Karpas-422 (cell line): ENCODE results near the gene ARMCX2. TPM values are rescaled to one million over a fixed set of nuclear protein-coding genes. Genes with fewer than 3 reads are reported as not detected.

Source experiments
- DNase-seq: peaks from one replicate; pipeline ENCODE4 v3.0.0-alpha.2; 2015
- H2AFZ ChIP-seq: fragments of 200-600 bp; sonication (generic); 2 replicates; pipeline ENCODE4 v1.6.1; 2014; ENCODE audit warnings: antibody characterized with exemption, low read length, mixed read lengths
- H3K27ac ChIP-seq: fragments of 200-600 bp; sonication (generic); 2 replicates; pipeline ENCODE4 v1.5.1; 2014; ENCODE audit warnings: mild to moderate bottlenecking, low read length, moderate library complexity
- H3K27me3 ChIP-seq: fragments of 200-600 bp; sonication (generic); 2 replicates; pipeline ENCODE4 v1.6.1; 2014; ENCODE audit warnings: low read length, mixed read lengths
- H3K36me3 ChIP-seq: fragments of 200-600 bp; sonication (generic); 2 replicates; pipeline ENCODE4 v1.6.1; 2014; ENCODE audit warnings: low read length, mixed read lengths; ENCODE audit not compliant: insufficient read depth
- H3K4me1 ChIP-seq: fragments of 200-600 bp; sonication (generic); 2 replicates; pipeline ENCODE4 v1.6.1; 2014; ENCODE audit warnings: mild to moderate bottlenecking, low read length, mixed read lengths
- H3K4me2 ChIP-seq: fragments of 200-600 bp; sonication (generic); 2 replicates; pipeline ENCODE4 v1.6.1; 2014; ENCODE audit warnings: low read length, low read depth, mild to moderate bottlenecking; ENCODE audit not compliant: poor library complexity, severe bottlenecking
- H3K4me3 ChIP-seq: fragments of 200-600 bp; sonication (generic); 2 replicates; pipeline ENCODE4 v1.5.1; 2014; ENCODE audit warnings: mild to moderate bottlenecking, antibody characterized with exemption, low read length, mixed read lengths
- H3K79me2 ChIP-seq: fragments of 200-600 bp; sonication (generic); 2 replicates; pipeline ENCODE4 v1.6.1; 2014; ENCODE audit warnings: mild to moderate bottlenecking, low read length, mixed read lengths
- H3K9ac ChIP-seq: fragments of 200-600 bp; sonication (generic); 2 replicates; pipeline ENCODE4 v1.6.0; 2014; ENCODE audit warnings: low read length
- H3K9me2 ChIP-seq: fragments of 200-600 bp; sonication (generic), shearing (Covaris generic); replicated peaks from 2 replicates; pipeline ENCODE4 v1.6.0; 2014; ENCODE audit warnings: mild to moderate bottlenecking, low read length, moderate library complexity; ENCODE audit not compliant: insufficient read depth
- H3K9me3 ChIP-seq: fragments of 300-700, 200-600 bp; sonication (generic); 2 replicates; pipeline ENCODE4 v1.6.1; 2014; ENCODE audit warnings: low read length, mixed read lengths
- H4K20me1 ChIP-seq: fragments of 200-600 bp; sonication (generic); 2 replicates; pipeline ENCODE4 v1.6.1; 2014; ENCODE audit warnings: mild to moderate bottlenecking, antibody characterized with exemption, low read length, low read depth; ENCODE audit not compliant: insufficient read depth
- total RNA-seq: library from RNA; depleted of rRNA; stranded (reverse); fragments of >200 nt; shearing (Covaris generic); gene quantifications from 2 replicates; pipeline ENCODE4 v1.2.3, GENCODE V29; 2014; ENCODE audit warnings: low replicate concordance; rRNA removed

ARMCX2 gene
- total RNA-seq: not detected in 2 replicates

DNA sequence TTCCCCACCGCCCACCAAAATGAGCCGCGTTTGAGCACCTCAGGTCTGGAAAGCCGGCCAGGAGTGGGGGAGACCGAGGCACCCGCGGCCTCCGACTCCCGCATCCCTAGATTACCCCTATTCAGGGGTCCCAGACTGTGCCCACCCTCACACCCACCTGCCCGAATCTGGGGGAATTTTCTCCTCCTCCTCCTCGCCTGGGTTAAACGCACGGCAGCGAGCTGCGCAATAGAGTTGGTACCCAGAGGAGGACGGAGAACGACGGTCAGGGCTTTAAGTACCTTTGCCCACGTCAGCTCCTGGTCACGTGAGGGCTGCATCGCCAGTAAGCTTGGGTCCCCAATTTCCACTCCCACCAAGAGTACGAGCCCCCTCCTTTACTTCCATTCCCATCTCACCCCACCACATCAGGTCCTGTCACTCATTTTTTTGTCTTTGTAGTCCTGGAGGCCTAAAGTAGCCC lies at the start of gene ARMCX2:
Gene ARMCX2, minus strand, starts transcription at position 250 of the 463 bp plus-strand sequence. CDS start 2,262 bp downstream, outside the sequence.
- Histone ChIP-seq H3K36me3 (no peaks in the 10 kb centered on the region), H3K79me2 (no peaks in the 10 kb centered on the region), H3K27me3 (no peaks in the 10 kb centered on the region), H3K9ac (no peak within 1 kb of the TSS), H3K9me2 (no peaks in the 10 kb centered on the region), H3K4me3 (no peak within 1 kb of the TSS), H3K9me3 (no peaks in the 10 kb centered on the region), H4K20me1 (no peaks in the 10 kb centered on the region), H3K27ac (no peak within 1 kb of the TSS), H2AFZ (no peak within 1 kb of the TSS), H3K4me2 (no peak within 1 kb of the TSS), H3K4me1 (no peaks in the 10 kb centered on the region)
- DNase-seq: no peak

DNA sequence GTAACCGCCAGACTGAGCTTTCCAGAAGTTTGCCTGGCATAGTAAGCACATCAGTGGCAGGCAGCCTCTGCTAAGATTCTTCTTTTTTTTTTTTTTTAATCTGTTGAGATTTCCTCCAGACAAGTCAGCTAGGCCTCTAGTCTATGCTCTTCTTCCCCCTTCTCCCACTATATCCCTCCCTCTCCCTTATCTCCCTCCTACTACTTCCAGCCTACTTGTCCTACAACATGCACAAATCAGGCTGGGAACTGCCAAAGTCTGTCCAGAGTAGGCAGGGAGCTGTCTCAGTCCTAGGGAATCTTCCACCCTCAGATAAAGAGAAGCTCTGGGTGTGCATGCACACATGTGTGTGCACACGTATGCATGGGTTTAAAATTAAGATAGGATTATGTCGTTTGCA lies 49.7 kb upstream of the ARMCX2 start:
- Histone ChIP-seq H3K79me2 (no peaks in the 10 kb centered on the region), H3K36me3 (no peaks in the 10 kb centered on the region), H4K20me1 (no peaks in the 10 kb centered on the region), H3K4me3 (no peak overlapping the region), H2AFZ (no peak overlapping the region), H3K9ac (no peak overlapping the region), H3K27me3 (no peaks in the 10 kb centered on the region), H3K9me3 (no peaks in the 10 kb centered on the region), H3K4me2 (no peak overlapping the region), H3K27ac (no peak overlapping the region), H3K9me2 (no peaks in the 10 kb centered on the region), H3K4me1 (no peaks in the 10 kb centered on the region)
- no peak for DNase-seq

DNA sequence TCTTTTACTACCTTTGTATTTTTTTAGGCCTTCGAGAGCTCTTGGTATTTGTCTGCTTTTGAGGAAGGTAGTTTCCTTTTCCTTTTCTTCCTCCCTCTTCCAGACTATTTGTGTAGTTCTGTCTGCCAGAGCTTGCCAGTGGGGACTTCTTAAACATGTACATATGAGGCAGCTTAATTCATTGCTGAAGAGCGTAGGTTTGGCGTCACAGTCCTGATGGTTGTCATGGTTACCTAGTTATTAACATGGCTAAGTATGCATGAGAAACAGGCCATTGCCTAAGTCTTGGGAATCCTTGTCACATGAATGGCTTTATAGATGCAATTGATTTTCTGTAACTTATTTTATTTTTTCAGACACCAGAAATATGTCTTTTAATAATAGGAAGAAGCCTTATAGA lies 48.5 kb upstream of the ARMCX2 start:
- no peak for DNase-seq
- no peaks in the 10 kb centered on the region for H3K4me1 ChIP-seq
- H3K27ac ChIP-seq: no peak overlapping the region
- no peaks in the 10 kb centered on the region for H4K20me1 ChIP-seq
- no peak overlapping the region for H3K9ac ChIP-seq
- no peaks in the 10 kb centered on the region for H3K79me2 ChIP-seq
- H3K9me2 ChIP-seq: no peaks in the 10 kb centered on the region
- no peaks in the 10 kb centered on the region for H3K36me3 ChIP-seq
- H3K27me3 ChIP-seq: no peaks in the 10 kb centered on the region
- no peak overlapping the region for H3K4me2 ChIP-seq
- H2AFZ ChIP-seq: no peak overlapping the region
- H3K4me3 ChIP-seq: no peak overlapping the region
- no peaks in the 10 kb centered on the region for H3K9me3 ChIP-seq

DNA sequence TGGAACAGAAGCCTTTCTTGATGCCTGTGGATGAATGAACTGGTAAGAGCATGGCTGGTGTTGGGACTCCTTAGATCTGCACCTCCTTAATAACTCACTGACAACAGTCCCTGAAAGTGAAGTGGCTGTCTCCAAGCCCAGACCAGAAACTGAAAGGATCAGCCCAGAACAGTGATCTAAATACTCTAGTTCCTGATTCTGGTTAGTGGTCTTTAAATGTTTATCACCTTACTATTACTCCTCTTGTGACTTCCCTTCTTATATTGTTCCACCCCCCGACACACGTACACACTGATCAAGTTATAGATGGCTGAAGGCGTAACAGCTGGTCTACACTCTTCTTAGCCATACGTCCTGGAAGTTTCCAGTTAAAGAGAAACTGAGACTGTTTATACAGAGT lies 33.8 kb upstream of the ARMCX2 start:
- H3K27me3 ChIP-seq: no peaks in the 10 kb centered on the region
- H3K4me2 ChIP-seq: no peak overlapping the region
- no peak overlapping the region for H3K9ac ChIP-seq
- no peaks in the 10 kb centered on the region for H3K9me2 ChIP-seq
- no peak for DNase-seq
- no peaks in the 10 kb centered on the region for H3K79me2 ChIP-seq
- no peaks in the 10 kb centered on the region for H3K9me3 ChIP-seq
- H3K4me3 ChIP-seq: no peak overlapping the region
- H3K4me1 ChIP-seq: no peaks in the 10 kb centered on the region
- no peak overlapping the region for H3K27ac ChIP-seq
- no peaks in the 10 kb centered on the region for H4K20me1 ChIP-seq
- H2AFZ ChIP-seq: no peak overlapping the region
- H3K36me3 ChIP-seq: no peaks in the 10 kb centered on the region

DNA sequence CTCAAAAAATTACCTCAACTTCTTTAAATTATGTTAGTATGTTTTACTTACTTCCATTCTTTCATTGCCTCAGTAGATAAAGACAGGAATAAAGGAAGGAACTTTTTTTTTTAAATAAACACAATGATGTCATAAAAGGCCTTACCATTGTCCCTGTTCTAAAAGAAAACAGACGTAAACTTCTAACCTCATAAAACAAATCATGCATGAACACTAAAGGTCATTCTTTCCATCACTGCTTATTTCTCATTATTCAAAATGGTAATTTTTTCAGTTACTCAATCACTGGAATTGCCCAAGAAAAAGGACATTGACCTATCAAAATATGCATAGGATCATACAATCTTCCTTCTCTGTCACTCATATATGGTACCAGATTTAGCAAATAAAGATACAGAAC lies 32.2 kb upstream of the ARMCX2 start:
- no peaks in the 10 kb centered on the region for H3K9me2 ChIP-seq
- no peaks in the 10 kb centered on the region for H4K20me1 ChIP-seq
- no peak overlapping the region for H3K4me2 ChIP-seq
- H3K36me3 ChIP-seq: no peaks in the 10 kb centered on the region
- no peak overlapping the region for H3K4me3 ChIP-seq
- H3K27me3 ChIP-seq: no peaks in the 10 kb centered on the region
- H3K79me2 ChIP-seq: no peaks in the 10 kb centered on the region
- no peaks in the 10 kb centered on the region for H3K4me1 ChIP-seq
- H3K27ac ChIP-seq: no peak overlapping the region
- no peak overlapping the region for H3K9ac ChIP-seq
- no peak overlapping the region for H2AFZ ChIP-seq
- DNase-seq: no peak
- no peaks in the 10 kb centered on the region for H3K9me3 ChIP-seq

DNA sequence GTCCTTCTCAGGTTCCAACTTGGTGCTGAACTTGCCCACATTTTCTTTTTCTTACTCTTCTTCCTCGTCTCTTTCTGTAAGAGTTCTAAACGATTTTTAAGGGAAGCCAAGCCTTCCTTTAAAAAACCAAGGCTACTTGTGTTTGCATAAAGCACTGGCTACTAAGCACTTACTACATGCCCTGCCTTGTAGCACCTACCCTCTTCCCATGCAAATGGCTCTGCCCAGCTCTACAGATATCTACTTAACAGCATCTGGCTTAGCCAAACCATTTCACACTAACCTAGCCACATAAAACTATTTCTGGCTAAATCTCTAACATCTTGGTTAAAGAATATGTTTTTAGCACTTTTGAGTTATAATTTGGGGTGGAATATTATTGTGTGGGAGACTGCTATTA lies 26.9 kb upstream of the ARMCX2 start:
- Histone ChIP-seq H3K27ac (no peak overlapping the region), H3K9me3 (no peaks in the 10 kb centered on the region), H3K36me3 (no peaks in the 10 kb centered on the region), H3K4me2 (no peak overlapping the region), H4K20me1 (no peaks in the 10 kb centered on the region), H3K4me1 (no peaks in the 10 kb centered on the region), H3K9me2 (no peaks in the 10 kb centered on the region), H3K79me2 (no peaks in the 10 kb centered on the region), H3K27me3 (no peaks in the 10 kb centered on the region), H3K9ac (no peak overlapping the region), H3K4me3 (no peak overlapping the region), H2AFZ (no peak overlapping the region)
- DNase-seq: no peak

DNA sequence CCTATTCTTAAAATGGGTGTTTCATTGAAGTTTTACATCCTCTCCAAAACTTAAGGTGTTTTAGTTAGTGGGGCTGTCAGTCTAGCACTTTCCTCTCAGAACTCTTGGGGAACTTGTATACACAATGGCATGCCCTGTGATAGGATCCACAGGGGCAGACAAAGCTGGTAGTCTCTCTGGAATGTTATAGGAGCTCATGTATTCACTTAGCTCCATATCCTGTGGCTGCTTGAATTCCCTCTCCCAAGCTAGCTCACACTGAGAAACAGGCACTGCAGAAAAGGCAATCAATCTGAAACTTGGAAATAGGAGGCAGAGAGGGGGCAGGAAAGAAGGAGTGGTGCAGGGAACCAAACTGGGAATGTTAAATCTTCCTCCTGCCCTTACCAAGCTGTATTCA lies 26.3 kb upstream of the ARMCX2 start:
- no peak for DNase-seq
- Histone ChIP-seq H3K4me3 (no peak overlapping the region), H3K36me3 (no peaks in the 10 kb centered on the region), H3K4me1 (no peaks in the 10 kb centered on the region), H3K27ac (no peak overlapping the region), H3K27me3 (no peaks in the 10 kb centered on the region), H2AFZ (no peak overlapping the region), H3K79me2 (no peaks in the 10 kb centered on the region), H3K9me2 (no peaks in the 10 kb centered on the region), H3K9ac (no peak overlapping the region), H4K20me1 (no peaks in the 10 kb centered on the region), H3K9me3 (no peaks in the 10 kb centered on the region), H3K4me2 (no peak overlapping the region)

DNA sequence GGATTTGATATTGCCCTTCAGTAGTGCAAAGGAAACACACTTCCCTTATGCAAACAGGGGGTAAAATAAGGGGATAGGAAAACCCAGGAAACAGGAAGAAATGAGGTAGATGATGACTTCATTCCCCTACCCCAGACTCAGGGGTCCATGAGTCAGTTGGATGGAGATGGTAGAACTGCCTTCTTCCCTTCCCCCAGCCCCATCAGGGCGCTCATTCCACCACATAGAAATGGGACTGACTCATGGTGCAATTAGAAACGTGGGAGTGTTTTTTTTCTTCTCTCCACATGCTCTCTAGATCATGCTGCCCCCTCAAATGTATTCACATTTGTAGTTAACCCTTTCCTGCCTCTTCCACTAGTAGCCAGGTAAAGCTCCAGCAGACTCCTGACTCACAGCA lies 23.1 kb upstream of the ARMCX2 start:
- Histone ChIP-seq H4K20me1 (no peaks in the 10 kb centered on the region), H3K4me3 (no peak overlapping the region), H2AFZ (no peak overlapping the region), H3K27me3 (no peaks in the 10 kb centered on the region), H3K9ac (no peak overlapping the region), H3K4me2 (no peak overlapping the region), H3K9me3 (no peaks in the 10 kb centered on the region), H3K4me1 (no peaks in the 10 kb centered on the region), H3K79me2 (no peaks in the 10 kb centered on the region), H3K27ac (no peak overlapping the region), H3K36me3 (no peaks in the 10 kb centered on the region), H3K9me2 (no peaks in the 10 kb centered on the region)
- DNase-seq: no peak

DNA sequence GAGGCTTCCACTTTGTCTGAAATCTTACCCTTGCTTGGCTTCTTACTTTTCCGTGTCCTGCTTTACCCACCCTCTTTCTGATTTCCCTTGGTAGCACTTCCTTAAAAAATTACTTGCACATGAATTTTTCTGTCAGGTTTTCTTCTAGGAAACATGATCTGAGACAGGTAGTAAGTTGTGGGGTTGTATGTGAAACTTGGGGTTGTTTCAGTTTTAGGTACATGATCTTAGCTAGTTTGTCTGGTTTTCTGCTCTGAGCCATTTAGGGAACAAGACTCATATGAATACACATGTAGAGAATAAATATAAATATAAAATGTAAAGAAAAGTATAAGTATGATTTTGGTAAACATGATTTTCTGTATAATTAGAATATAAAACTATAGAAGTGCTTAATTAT lies 17.4 kb upstream of the ARMCX2 start:
- Histone ChIP-seq H3K9me2 (no peaks in the 10 kb centered on the region), H3K27ac (no peak overlapping the region), H3K4me1 (no peaks in the 10 kb centered on the region), H3K9me3 (no peaks in the 10 kb centered on the region), H4K20me1 (no peaks in the 10 kb centered on the region), H3K36me3 (no peaks in the 10 kb centered on the region), H3K79me2 (no peaks in the 10 kb centered on the region), H2AFZ (no peak overlapping the region), H3K4me2 (no peak overlapping the region), H3K9ac (no peak overlapping the region), H3K4me3 (no peak overlapping the region), H3K27me3 (no peaks in the 10 kb centered on the region)
- no peak for DNase-seq
